Left kidney (tissue), 2 donors: Measurements from ENCODE around the gene NKRF. TPM values are rescaled to one million over a fixed set of nuclear protein-coding genes. Genes with fewer than 3 reads are reported as not detected.

Experiments
- DNase-seq: peaks from one replicate; pipeline ENCODE4 v3.0.0-alpha.2; 2013
- polyA plus RNA-seq: library from polyadenylated mRNA; unstranded; fragments of 120-200 nt; gene quantifications from one replicate; pipeline ENCODE4 v1.2.1, GENCODE V29; 2013; ENCODE audit not compliant: insufficient read length

NKRF gene
- polyA plus RNA-seq, 1 donor = 16.6 TPM

- no peak for DNase-seq
Observed at GRCh38 chrX:119617517-119618164, 11.4 kb upstream of the NKRF start.

GRCh38 chrX:119614776-119615175 is 8.6 kb upstream of the NKRF start:
- DNase-seq = no peak

- no peak for DNase-seq
Observed at GRCh38 chrX:119607018-119607389, 780 bp upstream of the NKRF start.

- no peak for DNase-seq
Observed at GRCh38 chrX:119605464-119606279, 552 bp downstream of the NKRF start.

GRCh38 chrX:119604766-119605463 is 1.3 kb downstream of the NKRF start:
- DNase-seq = no peak

- no peak for DNase-seq
Observed at GRCh38 chrX:119602701-119603255, 3.4 kb downstream of the NKRF start.

GRCh38 chrX:119589810-119590209 is 16.4 kb downstream of the NKRF start:
- no peak for DNase-seq

- DNase-seq = no peak
Observed at GRCh38 chrX:119583431-119584059, 22.7 kb downstream of the NKRF start.

GRCh38 chrX:119579414-119579813 is 26.8 kb downstream of the NKRF start:
- DNase-seq = no peak

- peak; percentile 86 for DNase-seq
Observed at GRCh38 chrX:119574394-119575266, 31.6 kb downstream of the NKRF start, which contains the start of gene UBE2A. Gene UBE2A, plus strand, starts transcription at chrX:119574563. Its CDS starts 149 bp downstream, at chrX:119574712.

- peak; percentile 30 for DNase-seq
Observed at GRCh38 chrX:119573840-119574393, 32.3 kb downstream of the NKRF start.

- peak; percentile 0 for DNase-seq
Observed at GRCh38 chrX:119573222-119573621, 33.0 kb downstream of the NKRF start.

GRCh38 chrX:119570351-119570835 is 35.8 kb downstream of the NKRF start:
- DNase-seq = no peak

GRCh38 chrX:119565107-119565663 is 41.0 kb downstream of the NKRF start, which contains the start of gene STEEP1:
Gene STEEP1, minus strand, starts transcription at chrX:119565409. Its CDS starts 54 bp downstream, at chrX:119565355.
- DNase-seq = peak; percentile 89

- DNase-seq = no peak
Observed at GRCh38 chrX:119552508-119552907, 53.7 kb downstream of the NKRF start.

GRCh38 chrX:119549327-119550016 is 56.8 kb downstream of the NKRF start:
- DNase-seq = no peak

- DNase-seq = no peak
Observed at GRCh38 chrX:119541188-119541587, 65.0 kb downstream of the NKRF start.

- DNase-seq = no peak
Observed at GRCh38 chrX:119539872-119540271, 66.4 kb downstream of the NKRF start.
